Neural crest cell (in vitro differentiated cells): Measurements from ENCODE around the gene MICAL2. TPM values are rescaled to one million over a fixed set of nuclear protein-coding genes. Genes with fewer than 3 reads are reported as not detected.
A peak's percentile ranks its signal among the peaks of the same experiment; 100 is the strongest.

Experiments
- DNase-seq: peaks from one replicate; pipeline ENCODE4 v3.0.0; 2021; ENCODE audit warnings: low read depth, mixed read lengths, low spot score
- H3K27ac Mint-ChIP-seq: one replicate; pipeline ENCODE4 v1.8.0; 2021; ENCODE audit warnings: mild to moderate bottlenecking, mixed read lengths; ENCODE audit not compliant: unreplicated experiment
- H3K27me3 Mint-ChIP-seq: 2 replicates; pipeline ENCODE4 v1.8.0; 2021; ENCODE audit warnings: low read depth, mild to moderate bottlenecking, mixed read lengths
- H3K36me3 Mint-ChIP-seq: 2 replicates; pipeline ENCODE4 v1.8.0; 2021; ENCODE audit warnings: low read depth, mild to moderate bottlenecking, mixed read lengths
- H3K4me1 Mint-ChIP-seq: 2 replicates; pipeline ENCODE4 v1.8.0; 2021; ENCODE audit warnings: mixed read lengths
- H3K4me3 Mint-ChIP-seq: one replicate; pipeline ENCODE4 v1.8.0; 2021; ENCODE audit warnings: mild to moderate bottlenecking, mixed read lengths
- H3K9me3 Mint-ChIP-seq: 2 replicates; pipeline ENCODE4 v1.8.0; 2021; ENCODE audit warnings: mixed read lengths
- CTCF ChIP-seq: fragments of 200-600 bp; sonication (generic); conservative IDR thresholded peaks from 2 replicates; pipeline ENCODE4 v1.5.0; 2021; ENCODE audit warnings: antibody characterized with exemption, mild to moderate bottlenecking
- total RNA-seq: library from RNA; stranded (reverse); gene quantifications from 2 replicates; pipeline ENCODE4 v1.2.1, GENCODE V29; 2021

Gene MICAL2
- total RNA-seq, 1 donor from 2014 or later = 1.1 TPM

GRCh38 chr11:12098601-12099000 is 11.8 kb upstream of the MICAL2 start:
- Mint-ChIP-seq H3K36me3 (no peaks in the 10 kb centered on the region), H3K4me1 (peaks cover 11% of the 10 kb centered on the region), H3K27ac (no peak overlapping the region), H3K27me3 (peaks cover 28% of the 10 kb centered on the region), H3K9me3 (no peaks in the 10 kb centered on the region), H3K4me3 (no peak overlapping the region)
- TF ChIP-seq CTCF = no peak
- DNase-seq = no peak

GRCh38 chr11:12099132-12099873 is 11.1 kb upstream of the MICAL2 start:
- Mint-ChIP-seq H3K9me3 (no peaks in the 10 kb centered on the region), H3K36me3 (no peaks in the 10 kb centered on the region), H3K4me3 (no peak overlapping the region), H3K27me3 (peaks cover 32% of the 10 kb centered on the region), H3K27ac (no peak overlapping the region), H3K4me1 (peaks cover 11% of the 10 kb centered on the region)
- peak; percentile 26 for TF ChIP-seq CTCF
- DNase-seq = no peak

GRCh38 chr11:12100429-12100828 is 10.0 kb upstream of the MICAL2 start:
- no peak for TF ChIP-seq CTCF
- peaks cover 11% of the 10 kb centered on the region for H3K4me1 Mint-ChIP-seq
- peak overlapping the region; percentile 32 for H3K27ac Mint-ChIP-seq
- no peak overlapping the region for H3K4me3 Mint-ChIP-seq
- H3K36me3 Mint-ChIP-seq = no peaks in the 10 kb centered on the region
- no peaks in the 10 kb centered on the region for H3K9me3 Mint-ChIP-seq
- DNase-seq = no peak
- peaks cover 41% of the 10 kb centered on the region for H3K27me3 Mint-ChIP-seq

- DNase-seq = no peak
- Mint-ChIP-seq H3K4me1 (peaks cover 11% of the 10 kb centered on the region), H3K4me3 (no peak overlapping the region), H3K9me3 (no peaks in the 10 kb centered on the region), H3K27me3 (peaks cover 43% of the 10 kb centered on the region), H3K36me3 (no peaks in the 10 kb centered on the region), H3K27ac (no peak overlapping the region)
- TF ChIP-seq CTCF = no peak
These were observed 9.5 kb upstream of the MICAL2 start for GRCh38 chr11:12100841-12101242.

GRCh38 chr11:12101318-12101717 is 9.1 kb upstream of the MICAL2 start:
- H3K27ac Mint-ChIP-seq = no peak overlapping the region
- TF ChIP-seq CTCF = no peak
- H3K4me3 Mint-ChIP-seq = no peak overlapping the region
- no peak for DNase-seq
- H3K9me3 Mint-ChIP-seq = no peaks in the 10 kb centered on the region
- no peaks in the 10 kb centered on the region for H3K36me3 Mint-ChIP-seq
- H3K27me3 Mint-ChIP-seq = peaks cover 44% of the 10 kb centered on the region
- peaks cover 11% of the 10 kb centered on the region for H3K4me1 Mint-ChIP-seq
